Activated B cell treated with CpG ODN at 0.5 μM for 24 hours (primary cell): Measurements from ENCODE around the gene EIF5B. TPM values are rescaled to one million over a fixed set of nuclear protein-coding genes. Genes with fewer than 3 reads are reported as not detected.

Experiments
- ATAC-seq: fragments of 200-7000 bp; cut with Tn5 transposase; one replicate; pipeline ENCODE4 v1.10.0; 2021; ENCODE audit warnings: low read depth, mild to moderate bottlenecking, moderate library complexity
- CTCF ChIA-PET: fragments of 350-600 bp; sonication (Branson Sonifier 250); formaldehyde crosslinking; loops from one replicate; lab custom pipeline; 2021; ENCODE audit warnings: antibody characterized with exemption; lab: Charles Lee
- POLR2A ChIA-PET: fragments of 350-600 bp; sonication (Branson Sonifier 250); formaldehyde crosslinking; loops from one replicate; lab custom pipeline; 2021; ENCODE audit warnings: antibody characterized with exemption; lab: Charles Lee
- DNase-seq: peaks from one replicate; pipeline ENCODE4 v3.0.0; 2022
- H3K27ac Mint-ChIP-seq: one replicate; pipeline ENCODE4 v1.8.0; 2020; ENCODE audit warnings: mixed read lengths
- H3K27me3 Mint-ChIP-seq: one replicate; pipeline ENCODE4 v1.8.0; 2021; ENCODE audit warnings: mixed read lengths
- H3K36me3 Mint-ChIP-seq: one replicate; pipeline ENCODE4 v1.8.0; 2021; ENCODE audit warnings: low read depth, mixed read lengths
- H3K4me1 Mint-ChIP-seq: one replicate; pipeline ENCODE4 v1.8.0; 2021; ENCODE audit warnings: mixed read lengths
- H3K4me3 Mint-ChIP-seq: one replicate; pipeline ENCODE4 v1.8.0; 2020; ENCODE audit warnings: mild to moderate bottlenecking, mixed read lengths
- H3K9me3 Mint-ChIP-seq: one replicate; pipeline ENCODE4 v1.8.0; 2020; ENCODE audit warnings: mixed read lengths
- CTCF ChIP-seq: fragments of 200-600 bp; IDR thresholded peaks from one replicate; pipeline ENCODE4 v1.8.0; 2022; ENCODE audit warnings: antibody characterized with exemption, mild to moderate bottlenecking
- intact Hi-C: fragments of 100-400 bp; cut with micrococcal nuclease; formaldehyde crosslinking; loops from one replicate; pipeline ENCODE4 v1.15.1; 2024
- total RNA-seq: library from RNA; stranded (reverse); gene quantifications from 2 replicates; pipeline ENCODE4 v1.2.3, GENCODE V29; 2022

The EIF5B gene
- total RNA-seq, 1 donor from 2014 or later = 55.0 TPM

GRCh38 chr2:99421469-99421868 is 84.3 kb downstream of the EIF5B start:
- intact Hi-C loops = no loop called here
- no peak for DNase-seq
- CTCF ChIA-PET = no interaction called here
- POLR2A ChIA-PET = interaction anchor here (0.5 kb wide), 1 partner anchor 54 kb away, joined by 4 read pairs; no protein-coding TSS in a partner anchor
- Mint-ChIP-seq H3K36me3 (peaks cover 81% of the 10 kb centered on the region), H3K27me3 (no peaks in the 10 kb centered on the region), H3K4me1 (no peaks in the 10 kb centered on the region), H3K9me3 (no peaks in the 10 kb centered on the region), H3K27ac (no peak overlapping the region), H3K4me3 (no peak overlapping the region)
- no peak for ATAC-seq
- no peak for TF ChIP-seq CTCF

GRCh38 chr2:99422599-99422998 is 85.4 kb downstream of the EIF5B start:
- no peak for TF ChIP-seq CTCF
- no peak for DNase-seq
- ChIA-PET CTCF (no interaction called here), POLR2A (no interaction called here)
- Mint-ChIP-seq H3K27me3 (no peaks in the 10 kb centered on the region), H3K36me3 (peaks cover 81% of the 10 kb centered on the region), H3K27ac (no peak overlapping the region), H3K4me3 (no peak overlapping the region), H3K9me3 (no peaks in the 10 kb centered on the region), H3K4me1 (no peaks in the 10 kb centered on the region)
- intact Hi-C loops = loop anchor here (2.0 kb wide), 1 partner anchor 16 kb away; no protein-coding TSS in a partner anchor
- no peak for ATAC-seq

GRCh38 chr2:99424371-99424770 is 87.2 kb downstream of the EIF5B start:
- H3K36me3 Mint-ChIP-seq = peaks cover 77% of the 10 kb centered on the region
- no peaks in the 10 kb centered on the region for H3K9me3 Mint-ChIP-seq
- no peak for ATAC-seq
- no peaks in the 10 kb centered on the region for H3K4me1 Mint-ChIP-seq
- ChIA-PET CTCF (no interaction called here), POLR2A (no interaction called here)
- H3K27ac Mint-ChIP-seq = no peak overlapping the region
- H3K27me3 Mint-ChIP-seq = no peaks in the 10 kb centered on the region
- DNase-seq = no peak
- H3K4me3 Mint-ChIP-seq = no peak overlapping the region
- no peak for TF ChIP-seq CTCF
- intact Hi-C loops = no loop called here

- peaks cover 72% of the 10 kb centered on the region for H3K36me3 Mint-ChIP-seq
- H3K27ac Mint-ChIP-seq = no peak overlapping the region
Measured at GRCh38 chr2:99425022-99425421, 87.8 kb downstream of the EIF5B start.

More at GRCh38 chr2:99425022-99425421, 87.8 kb downstream of the EIF5B start:
- ChIA-PET CTCF (no interaction called here), POLR2A (no interaction called here)
- H3K27me3 Mint-ChIP-seq = no peaks in the 10 kb centered on the region
- no peak for TF ChIP-seq CTCF
- intact Hi-C loops = no loop called here
- no peaks in the 10 kb centered on the region for H3K4me1 Mint-ChIP-seq
- H3K9me3 Mint-ChIP-seq = no peaks in the 10 kb centered on the region
- no peak overlapping the region for H3K4me3 Mint-ChIP-seq
- DNase-seq (no peak), ATAC-seq (no peak)
